Islet precursor cell (in vitro differentiated cells): Measurements from ENCODE around the gene COASY.
A peak's percentile ranks its signal among the peaks of the same experiment; 100 is the strongest.

Experiments used
- DNase-seq: peaks from one replicate; pipeline ENCODE4 v3.0.0-alpha.2; 2018

The COASY gene

DNA sequence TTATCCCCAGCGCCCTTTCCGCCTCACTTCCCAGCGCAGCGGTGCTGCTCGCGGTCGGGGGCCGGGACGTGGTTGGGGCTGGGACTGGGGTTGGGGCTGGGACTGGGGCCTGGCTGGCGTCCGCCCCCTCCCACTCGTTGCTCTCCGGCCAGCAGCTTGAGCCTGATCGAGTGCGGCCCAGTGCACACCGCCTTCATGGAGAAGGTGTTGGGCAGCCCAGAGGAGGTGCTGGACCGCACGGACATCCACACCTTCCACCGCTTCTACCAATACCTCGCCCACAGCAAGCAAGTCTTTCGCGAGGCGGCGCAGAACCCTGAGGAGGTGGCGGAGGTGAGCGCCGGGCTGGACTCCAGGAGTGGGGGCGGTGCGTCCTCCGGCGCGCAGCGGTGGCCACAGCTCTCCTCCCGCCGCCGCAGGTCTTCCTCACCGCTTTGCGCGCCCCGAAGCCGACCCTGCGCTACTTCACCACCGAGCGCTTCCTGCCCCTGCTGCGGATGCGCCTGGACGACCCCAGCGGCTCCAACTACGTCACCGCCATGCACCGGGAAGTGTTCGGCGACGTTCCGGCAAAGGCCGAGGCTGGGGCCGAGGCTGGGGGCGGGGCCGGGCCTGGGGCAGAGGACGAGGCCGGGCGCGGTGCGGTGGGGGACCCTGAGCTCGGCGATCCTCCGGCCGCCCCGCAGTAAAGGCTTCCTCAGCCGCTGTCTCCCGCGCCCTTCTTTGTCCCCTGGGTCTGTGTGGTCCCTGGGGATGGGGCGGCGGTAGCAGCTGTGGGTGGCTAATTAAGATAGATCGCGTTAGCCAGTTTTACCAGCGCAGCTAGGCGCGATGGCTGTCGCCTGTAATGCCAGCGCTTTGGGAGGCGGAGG lies 7.5 kb upstream of the COASY start:
- DNase-seq = peak; percentile 97

DNA sequence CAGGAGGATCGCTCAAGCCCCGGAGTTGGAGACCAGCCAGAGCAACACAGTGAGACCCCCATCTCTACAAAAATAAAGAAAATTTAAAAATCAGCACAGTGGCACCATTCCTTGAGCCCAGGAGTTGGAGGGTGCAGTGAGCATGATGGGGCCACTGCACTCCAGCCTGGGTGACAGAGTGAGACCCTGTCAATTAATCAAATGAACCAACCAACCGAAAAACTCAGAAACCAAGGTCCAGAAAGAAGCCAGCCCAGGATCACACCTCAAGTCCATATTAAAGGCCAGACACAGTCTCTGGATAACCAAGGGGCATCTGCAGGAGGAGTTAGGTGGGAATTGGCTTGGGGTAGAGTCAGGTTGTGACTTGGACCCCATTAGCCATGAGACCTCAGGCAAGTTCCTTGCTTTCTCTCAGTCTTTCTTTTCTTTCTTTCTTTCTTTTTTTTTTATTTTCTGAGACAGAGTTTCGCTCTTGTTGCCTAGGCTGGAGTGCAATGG lies 6.8 kb upstream of the COASY start:
- DNase-seq = no peak

DNA sequence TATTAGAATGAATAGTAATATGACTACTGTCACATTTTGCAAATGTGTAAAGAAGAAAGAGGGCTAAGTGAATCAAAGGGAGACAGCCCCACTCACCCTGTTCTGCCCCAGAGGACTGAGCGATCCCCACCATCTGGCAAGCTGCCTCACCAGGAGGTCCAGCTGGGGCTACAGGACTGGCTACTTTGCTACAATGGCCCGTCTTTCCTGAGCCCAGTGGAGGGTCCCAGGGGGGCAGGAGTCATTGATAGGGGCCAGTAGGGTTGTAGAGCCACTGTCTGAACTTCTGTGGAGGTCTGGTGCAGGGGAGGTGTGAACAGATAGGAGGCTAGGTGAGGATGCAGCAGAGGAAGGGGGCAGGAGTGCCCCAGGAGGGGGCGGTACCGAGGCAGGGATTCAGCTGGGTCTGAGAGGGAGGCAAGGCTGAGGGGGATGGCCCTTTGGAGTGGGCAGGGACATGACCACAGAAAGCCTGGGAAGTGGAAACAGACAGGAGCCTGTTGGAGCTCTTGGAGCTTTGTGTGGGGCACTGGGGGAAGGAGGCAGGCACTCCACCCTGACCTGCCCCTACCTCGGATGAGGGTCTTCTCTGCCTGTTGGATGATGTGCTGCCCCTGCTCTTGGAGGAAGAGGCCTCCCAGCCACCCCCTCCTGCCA lies 5.9 kb upstream of the COASY start:
- peak; percentile 96 for DNase-seq

DNA sequence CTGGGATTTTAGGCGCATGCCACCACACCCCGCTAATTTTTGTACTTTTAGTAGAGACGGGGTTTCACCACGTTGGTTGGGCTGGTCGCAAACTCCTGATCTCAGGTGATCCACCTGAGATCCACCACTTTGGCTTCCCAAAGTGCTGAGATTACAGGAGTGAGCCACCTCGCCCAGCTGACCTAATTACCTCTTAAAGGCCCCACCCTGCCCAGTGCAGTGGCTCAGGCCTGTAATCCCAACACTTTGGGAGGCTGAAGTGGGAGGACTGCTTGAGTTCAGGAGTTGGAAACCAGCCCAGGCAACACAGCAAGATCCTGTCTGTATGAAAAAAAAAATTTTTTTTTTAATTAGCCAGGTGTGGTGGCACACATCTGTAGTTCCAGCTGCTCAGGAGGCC lies 2.9 kb upstream of the COASY start:
- DNase-seq = no peak

DNA sequence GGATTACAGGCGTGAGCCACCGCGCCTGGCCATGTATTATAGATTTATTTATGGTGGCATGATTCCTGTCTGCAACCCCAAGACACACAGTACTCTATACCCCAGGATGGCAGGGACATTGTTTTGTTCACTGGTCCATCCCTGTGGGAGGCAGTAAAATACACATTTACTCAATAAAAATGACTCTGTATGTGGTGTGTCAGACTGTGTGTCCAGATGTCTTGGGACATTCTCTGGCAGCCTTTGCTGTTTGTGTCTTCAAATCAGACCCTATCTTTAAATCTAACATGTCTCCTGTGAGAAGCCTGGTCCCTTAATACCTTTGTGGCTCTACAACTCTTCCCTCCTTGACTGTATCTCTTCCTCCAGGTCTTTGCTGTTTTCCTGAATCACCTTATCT lies 1.7 kb upstream of the COASY start:
- no peak for DNase-seq

DNA sequence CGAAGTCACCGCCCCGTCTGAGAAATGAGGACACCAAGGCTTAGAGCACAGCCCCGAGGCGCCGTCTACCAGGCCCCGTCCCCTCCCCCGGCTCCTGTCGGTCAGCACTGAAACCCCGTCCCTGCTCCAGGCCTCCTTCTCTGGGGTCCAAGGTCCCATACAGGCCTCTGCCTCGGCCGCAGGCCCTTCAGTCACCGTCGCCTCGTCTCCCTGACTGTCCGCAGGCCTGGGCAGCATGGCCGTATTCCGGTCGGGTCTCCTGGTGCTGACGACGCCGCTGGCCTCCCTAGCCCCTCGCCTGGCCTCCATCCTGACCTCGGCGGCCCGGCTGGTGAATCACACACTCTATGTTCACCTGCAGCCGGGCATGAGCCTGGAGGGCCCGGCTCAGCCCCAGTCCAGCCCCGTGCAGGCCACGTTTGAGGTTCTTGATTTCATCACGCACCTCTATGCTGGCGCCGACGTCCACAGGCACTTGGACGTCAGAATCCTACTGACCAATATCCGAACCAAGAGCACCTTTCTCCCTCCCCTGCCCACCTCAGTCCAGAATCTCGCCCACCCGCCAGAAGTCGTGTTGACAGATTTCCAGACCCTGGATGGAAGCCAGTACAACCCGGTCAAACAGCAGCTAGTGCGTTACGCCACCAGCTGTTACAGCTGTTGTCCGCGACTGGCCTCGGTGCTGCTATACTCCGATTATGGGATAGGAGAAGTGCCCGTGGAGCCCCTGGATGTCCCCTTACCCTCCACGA lies 617 bp downstream of the COASY start:
- DNase-seq = peak; percentile 75

DNA sequence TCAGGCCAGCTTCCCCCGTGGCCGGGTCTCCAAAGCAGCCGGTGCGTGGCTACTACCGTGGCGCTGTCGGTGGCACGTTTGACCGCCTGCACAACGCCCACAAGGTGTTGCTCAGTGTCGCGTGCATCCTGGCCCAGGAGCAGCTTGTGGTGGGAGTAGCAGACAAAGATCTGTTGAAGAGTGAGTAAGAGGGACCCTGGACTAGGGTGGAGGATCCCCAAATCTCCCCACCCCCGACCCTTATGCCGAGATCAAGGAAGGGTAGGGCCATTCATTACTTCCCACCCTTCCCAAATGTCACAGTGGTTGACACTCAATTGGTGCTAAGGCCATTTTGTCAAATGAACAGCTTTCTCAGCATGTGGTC lies 1.2 kb downstream of the COASY start:
- no peak for DNase-seq

DNA sequence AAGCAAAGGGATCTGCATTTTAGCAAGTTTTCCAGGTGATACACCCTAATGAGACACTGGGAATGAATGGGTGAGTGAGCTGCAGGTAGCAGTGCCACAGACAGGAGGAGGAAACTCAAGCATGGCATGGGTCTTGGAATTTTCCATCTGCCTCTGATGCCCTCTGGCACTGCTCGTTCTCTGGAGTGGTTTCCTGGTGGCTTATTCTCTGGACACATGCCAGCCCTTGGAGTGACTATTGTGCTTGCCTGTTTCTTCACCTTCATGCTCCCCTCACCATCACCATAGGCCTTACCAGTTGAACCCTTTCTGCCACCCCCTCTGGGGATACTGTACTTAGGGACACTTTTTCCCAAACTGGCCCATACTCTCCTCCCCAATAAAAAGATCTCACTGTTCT lies 1.6 kb downstream of the COASY start:
- DNase-seq = no peak

DNA sequence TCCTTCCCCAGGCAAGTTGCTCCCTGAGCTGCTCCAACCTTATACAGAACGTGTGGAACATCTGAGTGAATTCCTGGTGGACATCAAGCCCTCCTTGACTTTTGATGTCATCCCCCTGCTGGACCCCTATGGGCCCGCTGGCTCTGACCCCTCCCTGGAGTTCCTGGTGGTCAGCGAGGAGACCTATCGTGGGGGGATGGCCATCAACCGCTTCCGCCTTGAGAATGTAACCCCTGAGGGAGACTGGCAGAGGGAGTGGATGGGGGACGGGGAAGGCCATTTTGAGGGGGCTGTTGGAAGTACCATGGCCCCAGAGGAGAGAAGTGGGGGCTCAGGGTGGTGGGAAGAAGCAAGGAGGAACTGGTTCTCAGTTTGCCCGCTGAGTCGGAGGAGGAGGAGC lies 2.0 kb downstream of the COASY start:
- DNase-seq = no peak

DNA sequence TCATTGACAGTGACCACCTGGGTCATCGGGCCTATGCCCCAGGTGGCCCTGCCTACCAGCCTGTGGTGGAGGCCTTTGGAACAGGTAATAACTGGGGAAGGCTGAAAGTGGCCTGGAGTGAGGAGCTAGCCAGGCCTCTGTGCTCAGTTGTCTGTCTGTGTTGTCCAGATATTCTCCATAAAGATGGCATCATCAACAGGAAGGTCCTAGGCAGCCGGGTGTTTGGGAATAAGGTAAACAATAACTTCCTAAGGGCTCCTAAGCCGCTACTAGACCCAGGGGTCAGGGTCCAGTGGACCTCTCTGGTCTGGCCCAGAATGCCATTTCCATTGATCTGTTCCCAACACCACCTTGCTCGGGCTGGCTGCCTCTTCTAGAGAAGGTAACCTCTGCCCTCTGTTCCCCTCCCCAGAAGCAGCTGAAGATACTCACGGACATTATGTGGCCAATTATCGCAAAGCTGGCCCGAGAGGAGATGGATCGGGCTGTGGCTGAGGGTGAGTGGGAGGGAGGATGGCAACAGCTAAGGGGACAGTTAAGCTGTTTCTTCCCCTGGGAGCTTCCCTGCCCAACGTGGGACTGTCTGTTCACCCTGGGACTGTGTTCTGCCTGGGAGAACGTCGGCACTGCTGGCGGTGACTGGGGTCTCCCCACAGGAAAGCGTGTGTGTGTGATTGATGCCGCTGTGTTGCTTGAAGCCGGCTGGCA lies 3.0 kb downstream of the COASY start:
- DNase-seq = no peak

DNA sequence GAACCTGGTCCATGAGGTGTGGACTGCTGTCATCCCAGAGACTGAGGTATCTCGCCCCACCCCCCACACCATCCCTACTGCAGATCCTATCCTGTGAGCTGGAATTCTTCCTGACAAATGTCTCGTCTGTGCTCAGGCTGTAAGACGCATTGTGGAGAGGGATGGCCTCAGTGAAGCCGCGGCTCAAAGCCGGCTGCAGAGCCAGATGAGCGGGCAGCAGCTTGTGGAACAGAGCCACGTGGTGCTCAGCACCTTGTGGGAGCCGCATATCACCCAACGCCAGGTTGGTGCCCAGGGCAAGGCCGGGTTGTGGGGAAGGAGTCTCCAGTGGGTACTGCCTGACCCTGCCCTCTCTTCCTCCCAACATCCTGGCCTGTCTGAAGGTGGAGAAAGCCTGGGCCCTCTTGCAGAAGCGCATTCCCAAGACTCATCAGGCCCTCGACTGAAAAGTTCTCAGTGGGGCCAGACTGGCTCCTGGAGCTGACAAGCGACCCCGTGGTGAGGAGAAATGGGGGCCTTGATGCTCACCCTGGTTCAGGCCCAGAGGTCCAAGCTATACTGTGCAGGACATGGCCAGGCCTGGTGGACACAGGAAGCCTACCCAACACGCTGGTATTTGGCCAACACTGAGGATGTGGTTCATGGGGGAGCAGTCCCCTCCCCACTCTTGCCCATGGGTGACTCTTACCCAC lies 3.7 kb downstream of the COASY start:
- DNase-seq = no peak

DNA sequence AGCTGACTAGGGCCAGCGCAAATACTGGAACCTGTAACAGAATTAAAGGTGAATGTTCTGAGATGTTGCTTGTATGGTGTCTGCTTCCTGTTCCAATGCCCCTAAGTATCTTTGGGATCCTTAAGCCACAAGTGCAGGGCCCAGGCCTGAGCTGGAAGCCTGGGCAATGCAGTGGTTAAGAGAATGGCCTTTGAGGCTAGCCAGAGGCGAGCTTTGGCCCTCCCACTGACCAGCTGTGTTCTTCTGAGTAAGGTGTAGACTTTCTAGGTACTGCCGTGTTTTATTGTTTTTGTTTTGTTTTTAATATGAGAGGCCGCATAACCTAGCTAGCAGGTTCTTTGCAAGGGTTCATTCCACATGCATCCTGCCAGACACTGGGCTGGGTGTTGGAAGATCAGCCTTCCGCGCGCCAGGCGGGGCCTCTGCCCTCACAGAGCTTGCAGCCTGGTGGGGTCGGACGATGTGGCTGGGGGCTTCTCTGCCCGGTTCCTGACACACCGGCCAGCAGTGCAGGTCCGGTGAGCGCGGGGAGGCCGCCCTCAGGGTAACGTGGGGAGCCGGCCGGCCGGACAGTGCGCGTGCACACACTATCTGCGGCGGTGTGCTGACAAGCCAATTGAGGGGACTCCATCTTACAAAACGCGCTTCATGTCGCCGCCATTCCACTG lies 4.4 kb downstream of the COASY start:
- no peak for DNase-seq

DNA sequence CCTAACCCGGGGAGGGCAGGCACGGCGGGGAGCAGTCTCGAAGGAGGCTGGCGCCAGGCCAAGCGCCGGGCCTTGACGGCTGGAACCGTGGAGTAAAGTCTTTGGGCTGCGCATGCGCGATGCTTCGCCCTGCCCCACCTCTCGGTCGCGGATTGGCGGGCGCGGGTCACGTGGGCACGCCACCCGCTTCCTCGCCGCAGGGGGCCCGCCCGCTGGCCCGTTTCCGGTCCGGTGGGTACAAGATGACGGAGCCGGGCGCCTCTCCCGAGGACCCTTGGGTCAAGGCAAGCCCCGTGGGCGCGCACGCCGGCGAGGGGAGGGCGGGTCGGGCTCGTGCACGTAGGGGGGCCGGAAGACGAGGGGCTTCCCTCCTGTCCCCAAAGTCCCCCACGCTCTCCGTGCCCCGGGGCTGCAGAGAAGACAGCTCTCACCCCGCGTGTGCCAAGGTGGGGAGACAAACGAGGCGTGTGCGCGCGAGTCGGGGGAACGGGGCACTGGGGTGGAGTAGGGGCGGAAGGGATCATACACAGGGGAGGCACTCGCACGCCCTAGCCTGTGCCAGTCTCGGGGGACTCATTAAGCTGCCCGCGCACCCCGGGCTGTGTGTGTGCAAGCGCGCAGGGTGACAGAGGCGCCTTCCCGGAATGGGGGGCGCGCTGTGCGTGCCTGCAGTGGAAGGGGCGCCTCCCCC lies 5.1 kb downstream of the COASY start, which contains the start of gene MLX:
MLX (plus strand) TSS at position 218 of the 691 bp plus-strand sequence; CDS start at position 243, 25 bp downstream.
- peak; percentile 95 for DNase-seq

DNA sequence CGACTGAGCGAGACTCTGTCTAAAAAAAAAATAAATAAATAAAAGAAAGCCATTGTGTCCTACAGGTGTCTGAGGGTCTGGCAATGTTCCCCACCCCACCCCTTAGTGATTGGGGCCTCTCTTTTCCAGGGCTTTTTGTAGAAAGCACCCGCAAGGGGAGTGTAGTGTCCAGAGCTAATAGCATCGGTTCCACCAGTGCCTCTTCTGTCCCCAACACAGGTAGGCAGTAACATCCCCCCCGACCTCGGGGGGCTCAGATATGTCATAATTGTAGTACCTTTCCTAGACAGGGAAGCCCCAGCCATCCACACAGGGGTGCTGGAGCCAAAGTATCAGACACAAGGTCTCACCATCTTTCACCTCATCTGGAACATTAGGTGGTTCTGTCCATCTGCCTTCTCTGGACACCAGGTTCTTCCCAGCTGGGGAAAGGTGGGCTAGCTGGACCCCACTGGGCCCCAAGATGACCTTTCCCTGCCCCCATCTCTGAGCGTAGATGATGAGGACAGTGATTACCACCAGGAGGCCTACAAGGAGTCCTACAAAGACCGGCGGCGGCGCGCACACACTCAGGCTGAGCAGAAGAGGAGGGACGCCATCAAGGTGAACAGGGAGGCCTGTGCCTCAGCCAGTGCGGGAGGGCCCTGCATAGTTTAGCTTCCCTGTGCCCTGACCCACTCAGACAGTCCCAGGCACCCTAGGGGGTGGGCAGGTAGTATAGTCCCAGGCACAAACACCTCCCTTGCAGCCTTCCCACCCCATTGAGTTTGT lies 6.6 kb downstream of the COASY start:
- DNase-seq = peak; percentile 50

DNA sequence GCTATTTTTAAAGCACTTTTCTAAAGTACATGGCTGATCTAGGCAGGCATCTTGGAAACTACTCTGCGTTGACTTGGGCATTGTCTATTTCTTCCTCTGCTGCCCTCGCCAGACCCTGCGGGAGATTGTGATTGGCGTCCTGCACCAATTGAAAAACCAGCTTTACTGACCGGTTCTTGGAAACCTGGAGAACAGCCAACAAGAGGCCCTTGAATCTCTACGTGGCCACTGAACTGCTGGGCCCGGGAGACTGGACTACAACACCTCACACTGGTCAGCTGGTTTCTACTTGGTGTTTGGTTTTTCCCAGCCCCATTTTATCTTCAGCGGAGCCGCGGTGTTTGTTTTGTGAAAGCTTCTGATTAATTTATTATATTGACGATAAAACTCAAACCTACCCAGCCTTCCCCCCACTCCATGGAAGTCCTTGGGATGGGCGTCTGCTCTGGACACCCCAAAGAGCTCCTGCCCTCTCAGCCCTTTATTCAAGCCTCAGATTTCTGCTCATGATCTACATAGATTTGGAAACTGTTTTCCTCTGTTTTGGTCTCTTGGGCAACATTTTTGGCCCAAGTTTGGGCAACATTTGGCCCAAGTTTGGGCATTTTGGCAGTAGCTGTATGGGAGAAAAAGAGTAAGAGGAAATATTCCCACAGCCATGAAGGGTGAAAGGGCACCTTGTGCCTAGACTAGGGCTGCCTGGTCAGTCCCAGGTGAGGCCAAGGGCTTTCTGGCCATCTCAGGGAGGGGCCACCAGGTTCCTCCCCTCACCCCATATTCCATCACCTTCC lies 9.7 kb downstream of the COASY start:
- DNase-seq = no peak

DNA sequence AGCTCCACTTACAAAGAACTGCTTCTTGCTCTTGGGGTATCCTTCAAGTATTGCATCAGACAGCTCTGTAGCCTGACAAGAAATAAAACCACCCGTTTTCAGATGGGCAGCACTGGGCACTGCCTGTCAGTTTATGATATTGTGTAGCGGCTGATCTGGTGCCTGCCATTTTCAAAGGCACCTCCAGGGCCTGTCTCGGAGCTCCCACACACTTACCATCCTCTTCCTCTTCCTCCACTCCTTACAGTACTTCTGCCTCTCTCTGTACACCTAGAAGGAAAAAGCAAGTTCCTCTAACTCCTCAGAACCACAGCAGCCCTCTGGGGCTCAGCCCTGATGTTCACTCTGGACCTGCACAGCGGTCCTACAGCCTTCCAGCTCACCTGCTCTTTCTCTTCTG lies 11.1 kb downstream of the COASY start:
- DNase-seq = no peak

DNA sequence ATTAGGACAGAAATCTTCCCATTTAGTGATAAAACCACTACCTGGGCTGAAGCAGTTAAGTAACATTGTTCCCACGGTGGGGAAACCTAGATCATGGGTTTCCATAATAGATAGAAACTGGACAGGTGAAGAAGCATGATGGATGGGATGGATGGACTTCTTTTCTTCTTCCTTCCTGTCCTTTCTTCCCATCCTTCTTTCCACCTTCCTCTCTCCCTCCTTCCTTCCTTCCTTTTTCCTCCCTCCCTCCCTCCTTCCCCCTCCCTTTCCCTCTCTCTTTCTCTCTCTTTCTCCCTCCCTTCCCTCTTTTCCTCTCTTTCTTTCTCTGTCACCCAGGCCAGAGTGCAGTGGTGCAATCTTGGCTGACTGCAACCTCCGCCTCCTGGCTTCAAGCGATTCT lies 12.5 kb downstream of the COASY start:
- DNase-seq = no peak

DNA sequence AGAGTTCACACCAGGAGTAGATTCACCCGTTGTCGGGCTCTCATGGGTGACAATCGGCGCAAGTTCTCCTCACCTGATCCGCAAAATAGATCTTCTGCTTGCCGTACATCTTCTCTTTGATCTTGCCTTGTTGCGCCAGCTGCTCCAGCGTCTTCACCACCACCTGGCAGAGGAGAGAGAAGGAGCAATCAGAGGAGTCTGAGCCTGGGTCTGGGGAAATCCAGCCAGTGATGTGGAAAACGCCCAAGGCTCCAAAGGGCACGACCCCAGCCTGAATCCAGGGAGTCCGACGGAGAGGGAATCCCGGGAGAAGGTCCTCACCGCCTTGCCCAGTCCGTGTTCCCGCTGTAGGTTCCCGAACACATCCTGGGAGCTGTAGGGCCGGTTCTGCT lies 15.2 kb downstream of the COASY start:
- no peak for DNase-seq

DNA sequence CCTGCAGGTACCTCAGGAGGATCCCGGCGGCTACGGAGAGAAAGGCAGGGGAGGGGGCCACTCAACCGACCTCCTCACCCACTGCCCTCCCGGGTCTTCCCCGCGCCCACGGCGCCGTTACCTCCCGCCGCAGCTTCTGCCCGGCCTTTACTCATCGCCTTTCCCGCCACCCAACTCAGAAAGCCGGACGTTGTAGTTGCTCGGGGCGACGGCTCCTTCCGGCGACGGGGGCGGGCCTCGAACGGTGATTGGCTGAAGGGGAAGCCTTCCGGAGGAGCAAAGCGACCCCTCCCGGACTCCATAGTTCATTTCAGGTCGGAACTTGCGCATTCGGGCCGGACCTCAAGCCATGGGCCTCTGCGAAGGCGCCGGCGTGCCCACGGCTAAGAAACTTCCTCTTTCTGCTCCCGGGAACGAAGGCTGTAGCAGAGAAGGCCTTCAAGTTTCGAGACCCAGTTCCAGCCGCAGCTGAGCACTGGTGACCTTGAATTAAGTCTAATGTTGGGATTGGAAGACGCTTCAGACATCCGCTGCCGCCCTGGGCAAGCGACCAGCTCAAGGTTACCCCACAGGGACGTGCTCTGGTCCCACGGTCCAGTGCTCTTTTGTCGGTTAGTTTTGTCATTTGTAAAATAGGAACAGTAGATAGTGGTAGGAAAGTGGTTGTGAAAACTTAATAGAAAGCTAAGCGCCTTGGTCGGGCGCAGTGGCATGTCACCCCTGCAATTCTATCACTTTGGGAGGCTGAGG lies 15.8 kb downstream of the COASY start, which contains the start of gene PSMC3IP:
PSMC3IP (minus strand) TSS at position 198 of the 750 bp plus-strand sequence; CDS start at position 155, 43 bp downstream.
- peak; percentile 99 for DNase-seq
